GM23338 (cell line): ENCODE measurements around the gene UBE2E2. TPM values are rescaled to one million over a fixed set of nuclear protein-coding genes. Genes with fewer than 3 reads are reported as not detected.

Experiments
- ATAC-seq: fragments of 200-7000 bp; cut with Tn5 transposase; 3 replicates; pipeline ENCODE4 v1.9.1; 2020
- DNase-seq: peaks from one replicate; pipeline ENCODE4 v3.0.0-alpha.2; 2015; ENCODE audit warnings: low spot score
- H2AFZ ChIP-seq: fragments of 200-600 bp; sonication (generic); 2 replicates; pipeline ENCODE4 v1.8.0; 2016; ENCODE audit warnings: antibody characterized with exemption, mild to moderate bottlenecking, moderate library complexity
- H3F3A ChIP-seq: fragments of 200-600 bp; sonication (generic); replicated peaks from 2 replicates; pipeline ENCODE4 v1.8.0; 2017; ENCODE audit warnings: antibody characterized with exemption, mixed run types, low read depth
- H3K27ac ChIP-seq: fragments of 200-600 bp; sonication (generic); 2 replicates; pipeline ENCODE4 v1.6.1; 2016; ENCODE audit warnings: low read depth
- H3K27me3 ChIP-seq: fragments of 200-600 bp; sonication (generic); 2 replicates; pipeline ENCODE4 v1.8.0; 2016; ENCODE audit warnings: mild to moderate bottlenecking, mixed run types, moderate library complexity; ENCODE audit not compliant: insufficient read depth
- H3K36me3 ChIP-seq: fragments of 200-600 bp; sonication (generic); 2 replicates; pipeline ENCODE4 v1.8.0; 2016; ENCODE audit warnings: mild to moderate bottlenecking; ENCODE audit not compliant: insufficient read depth
- H3K4me1 ChIP-seq: fragments of 200-600 bp; sonication (generic); 2 replicates; pipeline ENCODE4 v1.8.0; 2016; ENCODE audit warnings: mild to moderate bottlenecking, moderate library complexity; ENCODE audit not compliant: insufficient read depth
- H3K4me2 ChIP-seq: fragments of 200-600 bp; sonication (generic); 2 replicates; pipeline ENCODE4 v1.7.1; 2017; ENCODE audit warnings: mixed run types
- H3K4me3 ChIP-seq: fragments of 200-600 bp; sonication (generic); 2 replicates; pipeline ENCODE4 v1.6.1; 2016; ENCODE audit warnings: mixed run types
- H3K79me2 ChIP-seq: fragments of 200-600 bp; sonication (generic); replicated peaks from 2 replicates; pipeline ENCODE4 v1.8.0; 2017; ENCODE audit warnings: mild to moderate bottlenecking; ENCODE audit not compliant: insufficient read depth
- H3K9me2 ChIP-seq: fragments of 200-600 bp; sonication (generic); 2 replicates; pipeline ENCODE4 v1.8.0; 2017; ENCODE audit not compliant: insufficient read depth
- H4K20me1 ChIP-seq: fragments of 200-600 bp; sonication (generic); replicated peaks from 2 replicates; pipeline ENCODE4 v1.8.0; 2017; ENCODE audit warnings: mild to moderate bottlenecking; ENCODE audit not compliant: insufficient read depth
- H3K27ac Mint-ChIP-seq: 2 replicates; pipeline ENCODE4 v1.8.0; 2020; ENCODE audit warnings: inconsistent platforms, mild to moderate bottlenecking, moderate library complexity, mixed read lengths
- H3K27me3 Mint-ChIP-seq: 3 replicates; pipeline ENCODE4 v1.8.0; 2022; ENCODE audit warnings: low read depth, mild to moderate bottlenecking, moderate library complexity, mixed read lengths, inconsistent platforms; ENCODE audit not compliant: insufficient read depth, poor library complexity
- H3K36me3 Mint-ChIP-seq: 3 replicates; pipeline ENCODE4 v1.8.0; 2021; ENCODE audit warnings: low read depth, mild to moderate bottlenecking, inconsistent platforms, moderate library complexity, mixed read lengths
- H3K4me1 Mint-ChIP-seq: 3 replicates; pipeline ENCODE4 v1.8.0; 2020; ENCODE audit warnings: mild to moderate bottlenecking, inconsistent platforms, mixed read lengths
- H3K4me3 Mint-ChIP-seq: 3 replicates; pipeline ENCODE4 v1.8.0; 2021; ENCODE audit warnings: moderate library complexity, mild to moderate bottlenecking, inconsistent platforms, mixed read lengths
- H3K9me3 Mint-ChIP-seq: 3 replicates; pipeline ENCODE4 v1.8.0; 2020; ENCODE audit warnings: moderate library complexity, mild to moderate bottlenecking, inconsistent platforms, mixed read lengths
- CTCF ChIP-seq, 2 experiments: fragments of 200-600 bp in 1 of 2; sonication (generic) in 1 of 2; conservative IDR thresholded peaks; 2 replicates each; pipeline versions ENCODE4 v1.5.1 to v1.6.1; 2016 to 2017; ENCODE audit warnings: antibody characterized with exemption in 2 of 2, low read depth in 2 of 2, mild to moderate bottlenecking in 2 of 2, moderate library complexity in 1 of 2
- ETS1 ChIP-seq: IDR thresholded peaks from 2 replicates; pipeline ENCODE4 v1.6.1; 2016; ENCODE audit warnings: antibody characterized with exemption
- EZH2 ChIP-seq: fragments of 200-600 bp; sonication (generic); IDR thresholded peaks from one replicate; pipeline ENCODE4 v1.8.0; 2017; ENCODE audit warnings: antibody characterized with exemption, mild to moderate bottlenecking, low read depth; ENCODE audit not compliant: unreplicated experiment
- EZH2phosphoT487 ChIP-seq: fragments of 200-600 bp; sonication (generic); IDR thresholded peaks from one replicate; pipeline ENCODE4 v1.8.1; 2018; ENCODE audit warnings: antibody characterized with exemption; ENCODE audit not compliant: unreplicated experiment
- JUNB ChIP-seq: IDR thresholded peaks from one replicate; pipeline ENCODE4 v1.6.1; 2016; ENCODE audit warnings: antibody characterized with exemption; ENCODE audit not compliant: unreplicated experiment
- REST ChIP-seq: IDR thresholded peaks from one replicate; pipeline ENCODE4 v1.6.1; 2018; ENCODE audit warnings: antibody characterized with exemption; ENCODE audit not compliant: unreplicated experiment
- STAT1 ChIP-seq: IDR thresholded peaks from one replicate; pipeline ENCODE4 v1.6.1; 2016; ENCODE audit warnings: antibody characterized with exemption; ENCODE audit not compliant: unreplicated experiment
- ZNF114 ChIP-seq: fragments of 250-450 bp; sonication (Bioruptor Pico); IDR thresholded peaks from 2 replicates; pipeline ENCODE4 v1.5.0; 2020; ENCODE audit warnings: mild to moderate bottlenecking, moderate library complexity
- ZNF462 ChIP-seq: fragments of 250-450 bp; sonication (Bioruptor Pico); IDR thresholded peaks from 2 replicates; pipeline ENCODE4 v1.5.0; 2020; ENCODE audit warnings: mild to moderate bottlenecking, moderate library complexity
- polyA plus RNA-seq: library from polyadenylated mRNA; unstranded; fragments of >200 nt; fragmentation: Nextera tagmentation; extraction: Ambion mirVana; gene quantifications from 2 replicates; pipeline ENCODE4 v1.2.1, GENCODE V29; 2016
- total RNA-seq: library from RNA; depleted of rRNA; stranded (reverse); fragments of >200 nt; shearing (Covaris generic); gene quantifications from 2 replicates; pipeline ENCODE4 v1.2.3, GENCODE V29; 2014

UBE2E2 gene
- total and polyA plus RNA-seq, 2 experiments from 2014 or later: 86.9 to 169 TPM

- H4K20me1 ChIP-seq: no peaks in the 10 kb centered on the region
- H3K4me3 Mint-ChIP-seq: no peak overlapping the region
- no peak overlapping the region for H3K4me3 ChIP-seq
- TF ChIP-seq CTCF (conservative IDR thresholded peaks at IDR 0.05; ENCODE audit: low read depth in 2 of 2) (no peak), EZH2 (no peak), ZNF114 (CRISPR knock-in tag) (no peak), ETS1 (no peak), EZH2phosphoT487 (no peak), STAT1 (no peak), JUNB (no peak), ZNF462 (CRISPR knock-in tag) (no peak), REST (no peak)
- no peak overlapping the region for H3K4me2 ChIP-seq
- no peaks in the 10 kb centered on the region for H3K36me3 ChIP-seq
- H3K27me3 ChIP-seq: no peaks in the 10 kb centered on the region
- H3K36me3 Mint-ChIP-seq: peaks cover 6% of the 10 kb centered on the region; the same call in 1 of the 3 replicates
- no peak overlapping the region for H3K27ac Mint-ChIP-seq
- peaks cover 12% of the 10 kb centered on the region; the same call in 2 of the 3 replicates for H3K4me1 Mint-ChIP-seq
- no peaks in the 10 kb centered on the region; the same call in 2 of the 3 replicates for H3K9me3 Mint-ChIP-seq
- ATAC-seq (no peak), DNase-seq (no peak)
- H3K27ac ChIP-seq: no peak overlapping the region
- no peaks in the 10 kb centered on the region for H3F3A ChIP-seq
- H3K9me2 ChIP-seq: no peaks in the 10 kb centered on the region
- H3K27me3 Mint-ChIP-seq: no peaks in the 10 kb centered on the region
- H3K4me1 ChIP-seq: peaks cover 13% of the 10 kb centered on the region; the same call in 1 of the 2 replicates
- H2AFZ ChIP-seq: no peak overlapping the region
- H3K79me2 ChIP-seq: 0 out of 2 replicates have a peak, but pooled peaks cover 2% of the 10 kb centered on the region
Observed at GRCh38 chr3:23468203-23468602, 265.1 kb downstream of the UBE2E2 start.
